HepG2 (cell line): ENCODE results near the gene EGLN2. TPM values are rescaled to one million over a fixed set of nuclear protein-coding genes. Genes with fewer than 3 reads are reported as not detected.

Experiments used
- AHR ChIP-seq: IDR thresholded peaks from 2 replicates; pipeline ENCODE4 v1.6.1; 2018; ENCODE audit warnings: missing genetic modification reagents, missing compliant biosample characterization
- CSRNP1 ChIP-seq: sonication (generic); formaldehyde crosslinking; IDR thresholded peaks from 2 replicates; pipeline ENCODE4 v1.8.1; 2023; ENCODE audit warnings: mild to moderate bottlenecking, missing genetic modification reagents
- GZF1 ChIP-seq: sonication (generic); formaldehyde crosslinking; IDR thresholded peaks from 2 replicates; pipeline ENCODE4 v1.5.1; 2020; ENCODE audit warnings: mild to moderate bottlenecking, missing genetic modification reagents
- HNF1A ChIP-seq, 2 experiments: sonication (generic) in 1 of 2; formaldehyde crosslinking in 1 of 2; IDR thresholded peaks; 2 replicates each; pipeline versions ENCODE4 v1.4.0 to v1.6.1; 2016 to 2020; ENCODE audit warnings: borderline replicate concordance in 1 of 2, low read depth in 1 of 2, mild to moderate bottlenecking in 1 of 2, missing genetic modification reagents in 1 of 2
- HNF4G ChIP-seq, 2 experiments: sonication (generic) in 1 of 2; formaldehyde crosslinking in 1 of 2; IDR thresholded peaks; 2 replicates each; pipeline versions ENCODE4 v1.4.0 to v1.6.1; 2011 to 2020; ENCODE audit warnings: borderline replicate concordance in 2 of 2, low read depth in 2 of 2, mild to moderate bottlenecking in 2 of 2, low read length in 1 of 2, missing genetic modification reagents in 1 of 2, moderate library complexity in 1 of 2
- KMT2A ChIP-seq: sonication (generic); formaldehyde crosslinking; IDR thresholded peaks from 2 replicates; pipeline ENCODE4 v1.4.0; 2020; ENCODE audit warnings: missing genetic modification reagents
- MXI1 ChIP-seq: IDR thresholded peaks from 3 replicates; pipeline ENCODE4 v1.6.1; 2012; ENCODE audit warnings: low read depth, low read length, inconsistent platforms, borderline replicate concordance
- NBN ChIP-seq: fragments of 450-650 bp; conservative IDR thresholded peaks from 2 replicates; pipeline ENCODE4 v1.6.1; 2017
- NFE2 ChIP-seq: sonication (generic); formaldehyde crosslinking; IDR thresholded peaks from 2 replicates; pipeline ENCODE4 v1.4.0; 2020; ENCODE audit warnings: missing genetic modification reagents
- NR1H2 ChIP-seq: sonication (generic); formaldehyde crosslinking; IDR thresholded peaks from 2 replicates; pipeline ENCODE4 v1.8.1; 2022; ENCODE audit warnings: low read depth, missing genetic modification reagents, borderline replicate concordance
- PAWR ChIP-seq: sonication (generic); formaldehyde crosslinking; IDR thresholded peaks from 2 replicates; pipeline ENCODE4 v1.4.0; 2020; ENCODE audit warnings: missing genetic modification reagents, mild to moderate bottlenecking, borderline replicate concordance
- RBM39 ChIP-seq: fragments of 200-400 bp; formaldehyde crosslinking; IDR thresholded peaks from one replicate; pipeline ENCODE4 v1.6.1; 2018; ENCODE audit warnings: antibody characterized with exemption, mild to moderate bottlenecking, low read depth, low read length; ENCODE audit not compliant: poor library complexity, severe bottlenecking
- ZC3H13 ChIP-seq: sonication (generic); formaldehyde crosslinking; IDR thresholded peaks from 2 replicates; pipeline ENCODE4 v1.8.1; 2023; ENCODE audit warnings: mild to moderate bottlenecking, missing genetic modification reagents, moderate library complexity
- ZNF207 ChIP-seq: fragments of 450-650 bp; IDR thresholded peaks from 2 replicates; pipeline ENCODE4 v1.6.1; 2016; ENCODE audit warnings: antibody characterized with exemption, borderline replicate concordance
- ZNF337 ChIP-seq: sonication (generic); formaldehyde crosslinking; IDR thresholded peaks from 2 replicates; pipeline ENCODE4 v1.5.1; 2020; ENCODE audit warnings: missing genetic modification reagents, low read depth, mild to moderate bottlenecking, borderline replicate concordance
- ZNF660 ChIP-seq: sonication (generic); formaldehyde crosslinking; IDR thresholded peaks from 2 replicates; pipeline ENCODE4 v1.5.1; 2020; ENCODE audit warnings: mild to moderate bottlenecking, low read depth, missing genetic modification reagents, borderline replicate concordance
- ZNF704 ChIP-seq: sonication (generic); formaldehyde crosslinking; IDR thresholded peaks from 2 replicates; pipeline ENCODE4 v1.8.1; 2023; ENCODE audit warnings: mild to moderate bottlenecking, inconsistent platforms, moderate library complexity, missing genetic modification reagents, borderline replicate concordance
- ZNF788 ChIP-seq: sonication (generic); formaldehyde crosslinking; IDR thresholded peaks from 2 replicates; pipeline ENCODE4 v1.5.0; 2020; ENCODE audit warnings: mild to moderate bottlenecking, missing genetic modification reagents, borderline replicate concordance
- ZNF879 ChIP-seq: sonication (generic); formaldehyde crosslinking; IDR thresholded peaks from 2 replicates; pipeline ENCODE4 v1.8.1; 2023; ENCODE audit warnings: missing genetic modification reagents
- ZNF883 ChIP-seq: sonication (generic); formaldehyde crosslinking; IDR thresholded peaks from 2 replicates; pipeline ENCODE4 v1.5.1; 2020; ENCODE audit warnings: mild to moderate bottlenecking, missing genetic modification reagents; ENCODE audit errors: not compliant biosample characterization
- polyA plus RNA-seq, 8 experiments: library from polyadenylated mRNA; depleted of rRNA in 3 of 8; stranded (reverse) in 7 of 8; unstranded in 1 of 8; fragments of >200 nt; fragmentation: Illumina TruSeq in 4 of 8; extraction: Trizol in 4 of 8; gene quantifications; 2 replicates each; pipeline versions ENCODE4 v1.2.1 to v1.2.3, GENCODE V29; 2011 to 2016; ENCODE audit warnings: low read depth in 4 of 8, missing spikeins in 1 of 8, mixed read lengths in 1 of 8; ENCODE audit not compliant: insufficient read depth in 1 of 8
- total RNA-seq, 5 experiments: library from RNA; depleted of rRNA; stranded (reverse); fragments of >200 nt; fragmentation: Illumina TruSeq; extraction: Trizol; gene quantifications; 2 replicates each; pipeline ENCODE4 v1.2.3, GENCODE V29; 2016; ENCODE audit warnings: low read depth in 1 of 5

The EGLN2 gene
- total and polyA plus RNA-seq, 2 of the 13 experiments (the other 11 are each of a cell fraction or from before 2014, with no cell fraction given) = 16.5 to 40.8 TPM

DNA sequence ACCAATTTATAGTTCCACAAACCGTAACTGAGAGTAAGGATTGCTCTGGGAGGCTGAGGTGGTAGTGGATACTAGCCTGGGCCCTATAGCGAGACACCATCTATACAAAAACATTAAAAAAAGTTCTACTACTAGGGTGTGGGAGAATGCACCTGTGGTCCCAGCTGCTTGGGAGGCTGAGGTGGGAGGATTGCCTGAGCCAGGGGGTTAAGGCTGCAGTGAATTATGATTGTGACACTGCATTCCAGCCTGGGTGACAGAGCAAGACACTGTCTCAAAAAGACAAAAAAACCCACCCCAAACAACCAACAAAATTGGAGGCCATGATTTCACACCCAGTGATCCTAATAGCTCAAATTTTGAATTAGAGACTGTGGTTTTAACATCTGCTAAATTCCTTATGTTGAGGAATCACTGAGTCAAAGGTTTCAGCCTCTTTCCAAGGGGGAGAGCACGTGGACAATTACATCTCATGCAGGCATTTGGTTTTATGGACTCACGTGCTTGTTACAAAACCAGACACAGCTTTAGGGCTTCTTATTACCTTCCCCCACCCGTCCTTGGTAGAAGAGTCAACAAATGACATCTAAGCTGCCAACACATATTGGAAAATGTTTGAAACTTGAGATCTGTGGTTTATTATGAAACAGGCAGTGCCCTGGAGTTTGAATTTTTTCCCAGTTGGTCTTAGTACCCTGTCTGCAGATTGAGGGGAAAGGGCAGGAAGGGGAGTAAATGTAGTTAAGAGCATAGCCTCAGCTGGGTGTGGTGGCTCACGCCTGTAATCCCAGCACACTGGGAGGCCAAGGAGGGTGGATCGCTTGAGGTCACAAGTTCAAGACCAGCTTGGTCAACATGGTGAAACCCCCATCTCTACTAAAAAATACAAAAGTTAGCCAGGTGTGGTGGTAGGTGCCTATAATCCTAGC lies 32.8 kb downstream of the EGLN2 start (continued):
- TF ChIP-seq NR1H2 (CRISPR knock-in tag) = no peak
- TF ChIP-seq MXI1 = no peak
- no peak for TF ChIP-seq KMT2A
- no peak; the same call in 1 of the 2 replicates for TF ChIP-seq HNF4G (IDR thresholded peaks at IDR 0.05; ENCODE audit: borderline replicate concordance, low read depth, low read length)
- 0 out of 2 replicates have a peak, but pooled peaks have one; percentile 41 for TF ChIP-seq HNF4G (CRISPR knock-in tag; IDR thresholded peaks at IDR 0.05; ENCODE audit: borderline replicate concordance, low read depth)
- no peak for TF ChIP-seq GZF1 (CRISPR knock-in tag)
- TF ChIP-seq AHR (CRISPR knock-in tag) = no peak
- TF ChIP-seq ZNF704 (CRISPR knock-in tag) = no peak
- no peak for TF ChIP-seq PAWR (CRISPR knock-in tag)
- TF ChIP-seq NFE2 (CRISPR knock-in tag) = no peak
- no peak for TF ChIP-seq NBN
- no peak for TF ChIP-seq ZNF883 (CRISPR knock-in tag)
- TF ChIP-seq ZNF207 = no peak
- TF ChIP-seq CSRNP1 (CRISPR knock-in tag) = no peak
- no peak for TF ChIP-seq RBM39
- no peak for TF ChIP-seq HNF1A (IDR thresholded peaks at IDR 0.05; ENCODE audit: low read depth)
- TF ChIP-seq HNF1A (CRISPR knock-in tag; IDR thresholded peaks at IDR 0.05; ENCODE audit: borderline replicate concordance) = no peak
- TF ChIP-seq ZNF788 (CRISPR knock-in tag) = no peak; the same call in 1 of the 2 replicates
- TF ChIP-seq ZNF879 = no peak
- TF ChIP-seq ZC3H13 (CRISPR knock-in tag) = no peak
- no peak for TF ChIP-seq ZNF660 (CRISPR knock-in tag)
- no peak for TF ChIP-seq ZNF337
